Nephron progenitor cell (in vitro differentiated cells): ENCODE data around the gene EPC2.

Source experiments
- DNase-seq: peaks from one replicate; pipeline ENCODE4 v3.0.0; 2021
- H3K27ac Mint-ChIP-seq: 2 replicates; pipeline ENCODE4 v1.8.0; 2021; ENCODE audit warnings: mild to moderate bottlenecking, moderate library complexity, mixed read lengths
- H3K27me3 Mint-ChIP-seq: 2 replicates; pipeline ENCODE4 v1.8.0; 2021; ENCODE audit warnings: mild to moderate bottlenecking, low read depth, mixed read lengths; ENCODE audit not compliant: poor library complexity
- H3K36me3 Mint-ChIP-seq: 2 replicates; pipeline ENCODE4 v1.8.0; 2021; ENCODE audit warnings: low read depth, mixed read lengths
- H3K4me1 Mint-ChIP-seq: 2 replicates; pipeline ENCODE4 v1.8.0; 2021; ENCODE audit warnings: mixed read lengths
- H3K4me3 Mint-ChIP-seq: 2 replicates; pipeline ENCODE4 v1.8.0; 2021; ENCODE audit warnings: mild to moderate bottlenecking, moderate library complexity, mixed read lengths
- H3K9me3 Mint-ChIP-seq: 2 replicates; pipeline ENCODE4 v1.8.0; 2021; ENCODE audit warnings: mild to moderate bottlenecking, moderate library complexity, mixed read lengths
- TF ChIP-seq, protein P1 (sequence below): fragments of 200-600 bp; sonication (generic); IDR thresholded peaks from 2 replicates; pipeline ENCODE4 v1.5.0; 2021; ENCODE audit warnings: antibody characterized with exemption

The EPC2 gene

DNA sequence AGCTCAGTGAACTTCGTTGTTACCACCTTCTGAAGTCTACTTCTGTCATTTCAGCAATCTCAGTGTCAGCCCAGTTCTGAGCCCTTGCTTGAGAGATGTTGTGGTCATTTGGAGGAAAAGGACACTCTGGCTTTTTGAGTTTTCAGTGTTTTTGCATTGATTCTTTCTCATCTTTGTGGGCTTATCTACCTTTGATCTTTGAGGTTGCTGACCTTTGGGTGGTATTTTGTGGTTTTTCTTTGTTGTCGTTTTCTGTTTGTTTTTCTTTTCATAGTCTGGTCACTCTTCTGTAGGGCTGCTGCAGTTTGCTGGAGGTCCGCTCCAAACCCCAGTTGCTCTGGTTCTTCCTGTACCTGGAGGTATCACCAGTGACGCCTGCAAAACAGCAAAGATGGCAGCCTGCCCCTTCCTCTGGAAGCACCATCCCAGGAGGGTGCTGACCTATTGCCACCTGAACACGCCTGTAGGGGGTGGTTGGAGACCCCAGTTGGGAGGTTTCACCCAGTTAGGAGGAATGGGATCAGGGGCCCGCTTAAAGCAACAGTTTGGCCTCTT is 74.7 kb downstream of the EPC2 start:
- Mint-ChIP-seq H3K27ac (peak overlapping the region; percentile 67), H3K4me1 (peaks cover 21% of the 10 kb centered on the region), H3K27me3 (no peaks in the 10 kb centered on the region), H3K9me3 (peaks cover 50% of the 10 kb centered on the region), H3K36me3 (peaks cover 81% of the 10 kb centered on the region), H3K4me3 (peak overlapping the region; percentile 9)
- no peak for DNase-seq
- TF ChIP-seq, protein P1, sequence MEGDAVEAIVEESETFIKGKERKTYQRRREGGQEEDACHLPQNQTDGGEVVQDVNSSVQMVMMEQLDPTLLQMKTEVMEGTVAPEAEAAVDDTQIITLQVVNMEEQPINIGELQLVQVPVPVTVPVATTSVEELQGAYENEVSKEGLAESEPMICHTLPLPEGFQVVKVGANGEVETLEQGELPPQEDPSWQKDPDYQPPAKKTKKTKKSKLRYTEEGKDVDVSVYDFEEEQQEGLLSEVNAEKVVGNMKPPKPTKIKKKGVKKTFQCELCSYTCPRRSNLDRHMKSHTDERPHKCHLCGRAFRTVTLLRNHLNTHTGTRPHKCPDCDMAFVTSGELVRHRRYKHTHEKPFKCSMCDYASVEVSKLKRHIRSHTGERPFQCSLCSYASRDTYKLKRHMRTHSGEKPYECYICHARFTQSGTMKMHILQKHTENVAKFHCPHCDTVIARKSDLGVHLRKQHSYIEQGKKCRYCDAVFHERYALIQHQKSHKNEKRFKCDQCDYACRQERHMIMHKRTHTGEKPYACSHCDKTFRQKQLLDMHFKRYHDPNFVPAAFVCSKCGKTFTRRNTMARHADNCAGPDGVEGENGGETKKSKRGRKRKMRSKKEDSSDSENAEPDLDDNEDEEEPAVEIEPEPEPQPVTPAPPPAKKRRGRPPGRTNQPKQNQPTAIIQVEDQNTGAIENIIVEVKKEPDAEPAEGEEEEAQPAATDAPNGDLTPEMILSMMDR: no peak

DNA sequence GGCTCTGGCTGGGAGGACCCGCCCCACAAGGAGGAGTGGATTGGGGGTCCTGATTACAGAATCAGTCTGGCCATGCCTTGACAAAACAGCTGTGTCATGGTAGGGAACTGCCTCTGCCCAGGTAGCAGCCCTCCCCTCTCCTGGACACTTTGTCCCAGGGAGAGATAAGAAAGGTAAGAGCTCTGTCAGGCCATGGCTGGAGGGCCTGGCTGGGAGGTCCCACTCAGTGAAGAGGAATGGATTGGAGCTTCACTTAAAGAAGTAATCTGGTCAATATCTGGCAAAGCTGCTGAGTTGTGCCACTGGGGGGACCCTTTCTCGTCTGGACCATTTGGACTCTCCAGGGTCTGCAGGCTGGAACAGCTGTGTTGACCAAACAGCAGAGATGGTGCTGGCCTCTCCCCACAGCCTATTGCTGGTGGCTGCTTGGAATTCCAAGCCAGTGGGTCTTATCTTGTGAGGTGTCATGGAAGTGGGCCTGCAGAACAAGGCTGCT is 75.4 kb downstream of the EPC2 start:
- TF ChIP-seq, protein P1: no peak
- no peak for DNase-seq
- Mint-ChIP-seq H3K36me3 (peaks cover 80% of the 10 kb centered on the region), H3K9me3 (peaks cover 45% of the 10 kb centered on the region), H3K27ac (peak overlapping the region; percentile 82), H3K4me3 (no peak overlapping the region), H3K27me3 (no peaks in the 10 kb centered on the region), H3K4me1 (peaks cover 21% of the 10 kb centered on the region)

GRCh38 chr2:148720501-148721001 is 76.0 kb downstream of the EPC2 start:
- H3K27me3 Mint-ChIP-seq: no peaks in the 10 kb centered on the region
- H3K4me1 Mint-ChIP-seq: peaks cover 21% of the 10 kb centered on the region
- no peak overlapping the region for H3K4me3 Mint-ChIP-seq
- TF ChIP-seq, protein P1: no peak
- peak overlapping the region; percentile 82 for H3K27ac Mint-ChIP-seq
- peaks cover 39% of the 10 kb centered on the region for H3K9me3 Mint-ChIP-seq
- no peak for DNase-seq
- H3K36me3 Mint-ChIP-seq: peaks cover 80% of the 10 kb centered on the region

DNA sequence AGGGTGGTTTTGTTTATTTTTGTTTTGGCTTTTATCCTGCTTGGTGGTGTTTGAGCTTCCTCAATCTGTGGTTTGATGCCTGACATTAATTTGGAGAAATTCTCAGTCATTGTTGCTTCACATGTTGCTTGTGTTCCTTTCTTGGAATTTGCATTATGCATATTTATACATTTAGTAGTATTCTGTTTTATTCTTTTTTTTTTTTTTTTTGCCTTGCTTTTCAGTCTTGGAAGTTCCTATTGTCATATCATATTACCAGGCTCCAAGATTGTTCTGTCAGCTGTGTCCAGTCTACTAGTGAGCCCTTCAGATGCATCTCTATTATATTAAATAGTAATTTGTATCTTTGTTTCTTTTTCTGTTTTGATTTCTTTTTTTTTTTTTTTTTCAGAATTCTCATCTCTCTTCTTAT is 77.0 kb downstream of the EPC2 start:
- Mint-ChIP-seq H3K36me3 (peaks cover 80% of the 10 kb centered on the region), H3K4me1 (peaks cover 21% of the 10 kb centered on the region), H3K27me3 (no peaks in the 10 kb centered on the region), H3K27ac (no peak overlapping the region), H3K4me3 (no peak overlapping the region), H3K9me3 (peaks cover 37% of the 10 kb centered on the region)
- DNase-seq: no peak
- TF ChIP-seq, protein P1: no peak

DNA sequence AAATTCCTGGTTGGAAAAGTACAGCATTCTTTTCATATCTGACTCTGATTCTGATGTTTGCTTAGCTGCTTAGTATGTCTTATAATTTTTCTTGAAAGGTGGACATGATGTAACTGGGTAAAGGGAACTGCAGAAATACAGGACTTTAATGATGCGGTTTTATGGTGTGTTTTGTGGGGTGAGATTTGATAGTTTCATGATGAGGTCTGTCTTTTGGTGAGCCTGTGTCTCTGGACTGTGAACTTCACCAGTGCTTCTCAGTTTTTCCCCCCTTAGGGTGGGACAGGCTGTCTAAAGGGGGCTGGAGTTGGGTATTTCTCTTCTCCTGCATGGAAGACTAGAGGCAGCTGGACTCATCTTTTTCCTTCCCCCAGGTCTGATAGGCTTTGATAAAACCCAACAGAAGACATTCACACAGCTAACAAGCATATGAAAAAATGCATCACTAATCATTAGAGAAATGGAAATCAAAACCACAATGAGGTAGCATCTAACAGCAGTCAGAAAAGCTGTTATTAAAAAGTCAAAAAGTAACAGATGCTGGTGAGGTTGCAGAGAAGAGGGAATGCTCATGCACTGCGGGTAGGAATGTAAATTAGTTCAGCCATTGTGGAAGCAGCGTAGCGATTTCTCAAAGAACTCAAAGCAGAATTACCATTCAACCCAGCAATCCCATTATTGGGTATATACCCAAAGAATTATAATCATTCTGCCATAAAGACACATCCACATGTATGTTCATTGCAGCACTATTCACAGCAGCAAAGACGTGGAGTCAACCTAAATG is 77.6 kb downstream of the EPC2 start:
- H3K36me3 Mint-ChIP-seq: peaks cover 80% of the 10 kb centered on the region
- peaks cover 37% of the 10 kb centered on the region for H3K9me3 Mint-ChIP-seq
- no peak for DNase-seq
- TF ChIP-seq, protein P1: no peak
- H3K27ac Mint-ChIP-seq: no peak overlapping the region
- no peak overlapping the region for H3K4me3 Mint-ChIP-seq
- H3K27me3 Mint-ChIP-seq: no peaks in the 10 kb centered on the region
- H3K4me1 Mint-ChIP-seq: peaks cover 21% of the 10 kb centered on the region
